Keratinocyte (primary cell): Measurements from ENCODE around the gene MRTFA.

Experiments
- CTCF ChIP-seq, 3 experiments: IDR thresholded peaks in 1 of 3; conservative IDR thresholded peaks in 1 of 3; optimal IDR thresholded peaks in 1 of 3; 2 replicates in 2 of 3; 3 replicates in 1 of 3; pipeline versions ENCODE3 to v1.5.1; 2011; ENCODE audit warnings: low read length in 3 of 3, mild to moderate bottlenecking in 3 of 3, moderate library complexity in 2 of 3, control low read depth in 1 of 3, inconsistent platforms in 1 of 3; ENCODE audit not compliant: insufficient read depth in 2 of 3; ENCODE audit errors: extremely low read depth in 1 of 3
- EZH2 ChIP-seq: IDR thresholded peaks from one replicate; pipeline ENCODE4 v1.6.1; 2012; ENCODE audit warnings: inconsistent platforms, mild to moderate bottlenecking, low read length, moderate library complexity

- TF ChIP-seq CTCF (optimal IDR thresholded peaks at IDR 0.05 in 1 of 3, IDR thresholded peaks at IDR 0.05 in 1 of 3, conservative IDR thresholded peaks at IDR 0.05 in 1 of 3; ENCODE audit: extremely low read depth in 1 of 3, insufficient read depth in 2 of 3, low read length in 3 of 3) (no peak), EZH2 (no peak)
These were observed 4.6 kb downstream of the MRTFA start for GRCh38 chr22:40631925-40632324.
